Cardiac muscle cell (in vitro differentiated cells and primary cell): ENCODE data around the gene SPRED2. TPM values are rescaled to one million over a fixed set of nuclear protein-coding genes. Genes with fewer than 3 reads are reported as not detected.
A peak's percentile ranks its signal among the peaks of the same experiment; 100 is the strongest.

Source experiments
- DNase-seq, 2 donors: peaks; one replicate each; pipeline versions ENCODE4 v3.0.0 to v3.0.0-alpha.2; 2010 to 2017; ENCODE audit warnings: low read depth in 1 of 2, low spot score in 1 of 2
- H3K27ac ChIP-seq: fragments of 200-600 bp; sonication (generic); 2 replicates; pipeline ENCODE4 v1.5.1; 2016
- H3K27me3 ChIP-seq: fragments of 200-600 bp; sonication (generic); 2 replicates; pipeline ENCODE4 v1.6.0; 2016; ENCODE audit warnings: control low read depth
- H3K36me3 ChIP-seq: fragments of 200-600 bp; sonication (generic); 2 replicates; pipeline ENCODE4 v1.5.1; 2016; ENCODE audit warnings: control low read depth
- H3K4me1 ChIP-seq: fragments of 200-600 bp; sonication (generic); 2 replicates; pipeline ENCODE4 v1.8.1; 2017; ENCODE audit warnings: low read depth, mild to moderate bottlenecking, mixed run types
- H3K4me3 ChIP-seq: fragments of 200-600 bp; sonication (generic); 2 replicates; pipeline ENCODE4 v1.5.1; 2016; ENCODE audit warnings: mild to moderate bottlenecking
- H3K9me3 ChIP-seq: fragments of 200-600 bp; sonication (generic); 2 replicates; pipeline ENCODE4 v1.5.1; 2017; ENCODE audit warnings: low read depth, mild to moderate bottlenecking, control low read depth
- polyA plus RNA-seq: library from polyadenylated mRNA; unstranded; fragments of >200 nt; fragmentation: Nextera tagmentation; extraction: Ambion mirVana; gene quantifications from 2 replicates; pipeline ENCODE4 v1.2.1, GENCODE V29; 2016
- total RNA-seq: library from RNA; depleted of rRNA; stranded (reverse); fragments of >200 nt; gene quantifications from 2 replicates; pipeline ENCODE4 v1.2.3, GENCODE V29; 2016
- TF ChIP-seq, protein P1 (sequence below): IDR thresholded peaks from 2 replicates; pipeline ENCODE4 v1.5.1; 2012; ENCODE audit warnings: low read depth, mild to moderate bottlenecking, low read length

Gene SPRED2
- total and polyA plus RNA-seq, 2 experiments from 2014 or later: 11.7 to 18.9 TPM

- no peaks in the 10 kb centered on the region for H3K36me3 ChIP-seq
- H3K4me3 ChIP-seq: no peak overlapping the region
- no peaks in the 10 kb centered on the region for H3K9me3 ChIP-seq
- no peaks in the 10 kb centered on the region for H3K27me3 ChIP-seq
- TF ChIP-seq, protein P1, sequence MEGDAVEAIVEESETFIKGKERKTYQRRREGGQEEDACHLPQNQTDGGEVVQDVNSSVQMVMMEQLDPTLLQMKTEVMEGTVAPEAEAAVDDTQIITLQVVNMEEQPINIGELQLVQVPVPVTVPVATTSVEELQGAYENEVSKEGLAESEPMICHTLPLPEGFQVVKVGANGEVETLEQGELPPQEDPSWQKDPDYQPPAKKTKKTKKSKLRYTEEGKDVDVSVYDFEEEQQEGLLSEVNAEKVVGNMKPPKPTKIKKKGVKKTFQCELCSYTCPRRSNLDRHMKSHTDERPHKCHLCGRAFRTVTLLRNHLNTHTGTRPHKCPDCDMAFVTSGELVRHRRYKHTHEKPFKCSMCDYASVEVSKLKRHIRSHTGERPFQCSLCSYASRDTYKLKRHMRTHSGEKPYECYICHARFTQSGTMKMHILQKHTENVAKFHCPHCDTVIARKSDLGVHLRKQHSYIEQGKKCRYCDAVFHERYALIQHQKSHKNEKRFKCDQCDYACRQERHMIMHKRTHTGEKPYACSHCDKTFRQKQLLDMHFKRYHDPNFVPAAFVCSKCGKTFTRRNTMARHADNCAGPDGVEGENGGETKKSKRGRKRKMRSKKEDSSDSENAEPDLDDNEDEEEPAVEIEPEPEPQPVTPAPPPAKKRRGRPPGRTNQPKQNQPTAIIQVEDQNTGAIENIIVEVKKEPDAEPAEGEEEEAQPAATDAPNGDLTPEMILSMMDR: no peak
- no peaks in the 10 kb centered on the region for H3K4me1 ChIP-seq
- no peak overlapping the region for H3K27ac ChIP-seq
- DNase-seq: no peak
These were observed 43.6 kb downstream of the SPRED2 start for GRCh38 chr2:65388596-65389390.

- H3K36me3 ChIP-seq: no peaks in the 10 kb centered on the region
- H3K27ac ChIP-seq: no peak overlapping the region
- no peak for DNase-seq
- no peak overlapping the region for H3K4me3 ChIP-seq
- TF ChIP-seq, protein P1: no peak
- no peaks in the 10 kb centered on the region for H3K4me1 ChIP-seq
- H3K9me3 ChIP-seq: no peaks in the 10 kb centered on the region
- no peaks in the 10 kb centered on the region for H3K27me3 ChIP-seq
These were observed 44.3 kb downstream of the SPRED2 start for GRCh38 chr2:65388051-65388531.

- no peaks in the 10 kb centered on the region for H3K9me3 ChIP-seq
- H3K4me3 ChIP-seq: no peak overlapping the region
- no peak overlapping the region for H3K27ac ChIP-seq
- TF ChIP-seq, protein P1: no peak
- no peaks in the 10 kb centered on the region for H3K36me3 ChIP-seq
- H3K27me3 ChIP-seq: no peaks in the 10 kb centered on the region
- peaks cover 3% of the 10 kb centered on the region for H3K4me1 ChIP-seq
- no peak for DNase-seq
These were observed 45.4 kb downstream of the SPRED2 start for GRCh38 chr2:65386989-65387388.

DNA sequence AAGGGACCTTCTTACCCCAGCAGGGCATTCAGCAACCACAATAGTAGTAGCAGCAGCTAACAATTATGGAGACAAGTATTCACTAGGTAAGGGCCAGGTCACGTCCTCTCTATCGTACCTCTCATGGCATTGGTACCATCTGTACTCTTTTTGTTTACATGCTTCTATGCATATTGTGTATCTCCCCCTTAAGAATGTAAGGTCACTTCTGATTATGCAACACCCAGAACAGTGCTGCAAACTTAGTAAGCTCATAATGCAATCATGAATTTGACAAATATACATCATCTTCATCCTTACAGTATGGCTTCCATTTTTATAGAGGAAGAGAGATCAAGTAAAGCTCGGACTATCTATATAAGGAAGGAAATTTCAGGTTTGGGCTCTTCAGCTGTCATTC lies 46.1 kb downstream of the SPRED2 start:
- peak in 1 of 2 donors; percentile 42 for DNase-seq
- Histone ChIP-seq H3K4me3 (no peak overlapping the region), H3K27me3 (no peaks in the 10 kb centered on the region), H3K27ac (no peak overlapping the region), H3K4me1 (peaks cover 3% of the 10 kb centered on the region), H3K9me3 (no peaks in the 10 kb centered on the region), H3K36me3 (no peaks in the 10 kb centered on the region)
- TF ChIP-seq, protein P1: no peak

GRCh38 chr2:65383541-65384488 lies 48.6 kb downstream of the SPRED2 start:
- no peaks in the 10 kb centered on the region for H3K9me3 ChIP-seq
- H3K4me1 ChIP-seq: peaks cover 3% of the 10 kb centered on the region
- no peak overlapping the region for H3K4me3 ChIP-seq
- H3K27ac ChIP-seq: no peak overlapping the region
- H3K36me3 ChIP-seq: no peaks in the 10 kb centered on the region
- TF ChIP-seq, protein P1: no peak
- peak in 1 of 2 donors; percentile 30 for DNase-seq
- H3K27me3 ChIP-seq: no peaks in the 10 kb centered on the region
